Activated naive CD4-positive, alpha-beta T cell treated with anti-CD3 and anti-CD28 coated beads, Interleukin-2, amount 50 U/mL, for 24 hours (primary cell): ENCODE measurements around the gene MTMR2.

ENCODE experiments used
- H3K27ac Mint-ChIP-seq: one replicate; pipeline ENCODE4 v1.8.0; 2021; ENCODE audit warnings: mild to moderate bottlenecking, mixed read lengths
- H3K27me3 Mint-ChIP-seq: one replicate; pipeline ENCODE4 v1.8.0; 2021; ENCODE audit warnings: mixed read lengths
- H3K36me3 Mint-ChIP-seq: one replicate; pipeline ENCODE4 v1.8.0; 2021; ENCODE audit warnings: mixed read lengths
- H3K4me1 Mint-ChIP-seq: one replicate; pipeline ENCODE4 v1.8.0; 2021; ENCODE audit warnings: mixed read lengths
- H3K4me3 Mint-ChIP-seq: one replicate; pipeline ENCODE4 v1.8.0; 2021; ENCODE audit warnings: mild to moderate bottlenecking, mixed read lengths
- H3K9me3 Mint-ChIP-seq: one replicate; pipeline ENCODE4 v1.8.0; 2021; ENCODE audit warnings: mixed read lengths

MTMR2 gene

GRCh38 chr11:95908826-95909225 is 15.1 kb downstream of the MTMR2 start:
- no peak overlapping the region for H3K27ac Mint-ChIP-seq

GRCh38 chr11:95907476-95907875 is 16.4 kb downstream of the MTMR2 start:
- peaks cover 23% of the 10 kb centered on the region for H3K4me1 Mint-ChIP-seq
- H3K9me3 Mint-ChIP-seq: no peaks in the 10 kb centered on the region
- H3K4me3 Mint-ChIP-seq: no peak overlapping the region

More at GRCh38 chr11:95908826-95909225, 15.1 kb downstream of the MTMR2 start:
- H3K4me1 Mint-ChIP-seq: peaks cover 33% of the 10 kb centered on the region
- no peak overlapping the region for H3K4me3 Mint-ChIP-seq
- H3K27me3 Mint-ChIP-seq: no peaks in the 10 kb centered on the region
- H3K9me3 Mint-ChIP-seq: no peaks in the 10 kb centered on the region
- peaks cover 7% of the 10 kb centered on the region for H3K36me3 Mint-ChIP-seq

GRCh38 chr11:95904009-95904650 is 19.8 kb downstream of the MTMR2 start:
- no peaks in the 10 kb centered on the region for H3K27me3 Mint-ChIP-seq
- no peak overlapping the region for H3K4me3 Mint-ChIP-seq
- H3K4me1 Mint-ChIP-seq: peaks cover 16% of the 10 kb centered on the region
- no peaks in the 10 kb centered on the region for H3K9me3 Mint-ChIP-seq
- H3K36me3 Mint-ChIP-seq: no peaks in the 10 kb centered on the region
- no peak overlapping the region for H3K27ac Mint-ChIP-seq

More at GRCh38 chr11:95907476-95907875, 16.4 kb downstream of the MTMR2 start:
- no peaks in the 10 kb centered on the region for H3K27me3 Mint-ChIP-seq
- H3K36me3 Mint-ChIP-seq: peaks cover 4% of the 10 kb centered on the region
- H3K27ac Mint-ChIP-seq: no peak overlapping the region

- Mint-ChIP-seq H3K4me3 (no peak overlapping the region), H3K27me3 (no peaks in the 10 kb centered on the region), H3K9me3 (no peaks in the 10 kb centered on the region), H3K4me1 (peaks cover 7% of the 10 kb centered on the region), H3K27ac (no peak overlapping the region), H3K36me3 (no peaks in the 10 kb centered on the region)
These were observed 25.1 kb downstream of the MTMR2 start for GRCh38 chr11:95898782-95899181.

GRCh38 chr11:95897731-95898130 is 26.2 kb downstream of the MTMR2 start:
- no peak overlapping the region for H3K27ac Mint-ChIP-seq
- no peaks in the 10 kb centered on the region for H3K9me3 Mint-ChIP-seq
- H3K27me3 Mint-ChIP-seq: no peaks in the 10 kb centered on the region
- H3K4me1 Mint-ChIP-seq: peaks cover 7% of the 10 kb centered on the region
- H3K4me3 Mint-ChIP-seq: no peak overlapping the region
- no peaks in the 10 kb centered on the region for H3K36me3 Mint-ChIP-seq

- H3K9me3 Mint-ChIP-seq: no peaks in the 10 kb centered on the region
- H3K4me1 Mint-ChIP-seq: peaks cover 7% of the 10 kb centered on the region
- H3K27ac Mint-ChIP-seq: no peak overlapping the region
- H3K27me3 Mint-ChIP-seq: no peaks in the 10 kb centered on the region
- no peaks in the 10 kb centered on the region for H3K36me3 Mint-ChIP-seq
- H3K4me3 Mint-ChIP-seq: no peak overlapping the region
These were observed 28.1 kb downstream of the MTMR2 start for GRCh38 chr11:95895815-95896214.

- Mint-ChIP-seq H3K27me3 (no peaks in the 10 kb centered on the region), H3K4me1 (peaks cover 17% of the 10 kb centered on the region)
These were observed 30.9 kb downstream of the MTMR2 start for GRCh38 chr11:95892892-95893570.

GRCh38 chr11:95892492-95892891 is 31.4 kb downstream of the MTMR2 start:
- Mint-ChIP-seq H3K27ac (no peak overlapping the region), H3K9me3 (no peaks in the 10 kb centered on the region), H3K36me3 (peaks cover 6% of the 10 kb centered on the region), H3K27me3 (no peaks in the 10 kb centered on the region), H3K4me1 (peaks cover 17% of the 10 kb centered on the region), H3K4me3 (no peak overlapping the region)

More at GRCh38 chr11:95892892-95893570, 30.9 kb downstream of the MTMR2 start:
- H3K4me3 Mint-ChIP-seq: no peak overlapping the region
- no peak overlapping the region for H3K27ac Mint-ChIP-seq
- H3K36me3 Mint-ChIP-seq: peaks cover 4% of the 10 kb centered on the region
- no peaks in the 10 kb centered on the region for H3K9me3 Mint-ChIP-seq

- Mint-ChIP-seq H3K9me3 (no peaks in the 10 kb centered on the region), H3K27me3 (no peaks in the 10 kb centered on the region), H3K27ac (no peak overlapping the region)
These were observed 32.3 kb downstream of the MTMR2 start for GRCh38 chr11:95891423-95892170.

GRCh38 chr11:95888852-95889251 is 35.1 kb downstream of the MTMR2 start:
- Mint-ChIP-seq H3K9me3 (no peaks in the 10 kb centered on the region), H3K27ac (no peak overlapping the region), H3K36me3 (peaks cover 17% of the 10 kb centered on the region), H3K4me3 (no peak overlapping the region), H3K4me1 (peaks cover 16% of the 10 kb centered on the region), H3K27me3 (no peaks in the 10 kb centered on the region)

More at GRCh38 chr11:95891423-95892170, 32.3 kb downstream of the MTMR2 start:
- peaks cover 17% of the 10 kb centered on the region for H3K4me1 Mint-ChIP-seq
- H3K36me3 Mint-ChIP-seq: peaks cover 12% of the 10 kb centered on the region
- no peak overlapping the region for H3K4me3 Mint-ChIP-seq

GRCh38 chr11:95888439-95888838 is 35.5 kb downstream of the MTMR2 start:
- no peaks in the 10 kb centered on the region for H3K9me3 Mint-ChIP-seq
- H3K4me1 Mint-ChIP-seq: peaks cover 16% of the 10 kb centered on the region
- H3K27ac Mint-ChIP-seq: no peak overlapping the region
- H3K4me3 Mint-ChIP-seq: peak overlapping the region; percentile 9
- peaks cover 17% of the 10 kb centered on the region for H3K36me3 Mint-ChIP-seq
- no peaks in the 10 kb centered on the region for H3K27me3 Mint-ChIP-seq

- Mint-ChIP-seq H3K27ac (no peak overlapping the region), H3K9me3 (no peaks in the 10 kb centered on the region), H3K36me3 (peaks cover 18% of the 10 kb centered on the region), H3K4me3 (no peak overlapping the region), H3K4me1 (peaks cover 16% of the 10 kb centered on the region), H3K27me3 (no peaks in the 10 kb centered on the region)
These were observed 37.4 kb downstream of the MTMR2 start for GRCh38 chr11:95886462-95886861.

- H3K4me1 Mint-ChIP-seq: peaks cover 15% of the 10 kb centered on the region
- no peaks in the 10 kb centered on the region for H3K9me3 Mint-ChIP-seq
- H3K4me3 Mint-ChIP-seq: no peak overlapping the region
- H3K36me3 Mint-ChIP-seq: peaks cover 18% of the 10 kb centered on the region
- no peak overlapping the region for H3K27ac Mint-ChIP-seq
- H3K27me3 Mint-ChIP-seq: no peaks in the 10 kb centered on the region
These were observed 39.1 kb downstream of the MTMR2 start for GRCh38 chr11:95884802-95885201.

GRCh38 chr11:95884376-95884775 is 39.5 kb downstream of the MTMR2 start:
- H3K9me3 Mint-ChIP-seq: no peaks in the 10 kb centered on the region
- no peak overlapping the region for H3K4me3 Mint-ChIP-seq
- H3K27me3 Mint-ChIP-seq: no peaks in the 10 kb centered on the region

GRCh38 chr11:95883381-95883780 is 40.5 kb downstream of the MTMR2 start:
- no peaks in the 10 kb centered on the region for H3K27me3 Mint-ChIP-seq
- H3K36me3 Mint-ChIP-seq: peaks cover 21% of the 10 kb centered on the region
- H3K4me3 Mint-ChIP-seq: no peak overlapping the region
- peaks cover 8% of the 10 kb centered on the region for H3K4me1 Mint-ChIP-seq
- no peak overlapping the region for H3K27ac Mint-ChIP-seq
- H3K9me3 Mint-ChIP-seq: no peaks in the 10 kb centered on the region

More at GRCh38 chr11:95884376-95884775, 39.5 kb downstream of the MTMR2 start:
- Mint-ChIP-seq H3K36me3 (peaks cover 19% of the 10 kb centered on the region), H3K4me1 (peaks cover 14% of the 10 kb centered on the region), H3K27ac (no peak overlapping the region)

- Mint-ChIP-seq H3K27me3 (no peaks in the 10 kb centered on the region), H3K4me3 (no peak overlapping the region), H3K27ac (peak overlapping the region; percentile 68), H3K4me1 (peaks cover 16% of the 10 kb centered on the region), H3K9me3 (peaks cover 4% of the 10 kb centered on the region), H3K36me3 (peaks cover 21% of the 10 kb centered on the region)
These were observed 46.6 kb downstream of the MTMR2 start for GRCh38 chr11:95877291-95877690.
